GM18909 (cell line): ENCODE results near the gene DDAH1.
"Not testable (repeated sequence)": the region's sequence is repeated elsewhere in the genome, so short reads cannot be mapped to it uniquely, and the experiment has no call there.

Source experiments
- ATAC-seq: cut with Tn5 transposase; IDR thresholded peaks from one replicate; pipeline ENCODE4 v1.9.1; 2021; ENCODE audit warnings: mild to moderate bottlenecking; ENCODE audit not compliant: unreplicated experiment, poor library complexity

The DDAH1 gene

GRCh38 chr1:85465099-85465785 lies at the start of gene DDAH1:
Gene DDAH1 (minus strand): TSS chr1:85465159. CDS start chr1:85465045, 114 bp downstream.
- ATAC-seq: peak; percentile 55

DNA sequence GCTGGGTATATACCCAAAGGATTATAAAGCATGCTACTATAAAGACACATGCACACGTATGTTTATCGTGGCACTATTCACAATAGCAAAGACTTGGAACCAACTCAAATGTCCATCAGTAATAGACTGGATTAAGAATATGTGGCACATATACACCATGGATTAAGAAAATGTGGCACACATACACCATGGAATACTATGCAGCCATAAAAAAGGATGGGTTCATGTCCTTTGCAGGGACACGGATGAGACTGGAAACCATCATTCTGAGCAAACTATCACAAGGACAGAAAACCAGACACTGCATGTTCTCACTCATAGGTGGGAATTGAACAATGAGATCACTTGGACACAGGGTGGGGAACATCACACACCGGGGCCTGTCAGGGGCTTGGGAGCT lies 49.0 kb upstream of the DDAH1 start:
- not testable (repeated sequence) for ATAC-seq

- ATAC-seq: no peak
These were observed 39.5 kb upstream of the DDAH1 start for GRCh38 chr1:85504417-85504816.

DNA sequence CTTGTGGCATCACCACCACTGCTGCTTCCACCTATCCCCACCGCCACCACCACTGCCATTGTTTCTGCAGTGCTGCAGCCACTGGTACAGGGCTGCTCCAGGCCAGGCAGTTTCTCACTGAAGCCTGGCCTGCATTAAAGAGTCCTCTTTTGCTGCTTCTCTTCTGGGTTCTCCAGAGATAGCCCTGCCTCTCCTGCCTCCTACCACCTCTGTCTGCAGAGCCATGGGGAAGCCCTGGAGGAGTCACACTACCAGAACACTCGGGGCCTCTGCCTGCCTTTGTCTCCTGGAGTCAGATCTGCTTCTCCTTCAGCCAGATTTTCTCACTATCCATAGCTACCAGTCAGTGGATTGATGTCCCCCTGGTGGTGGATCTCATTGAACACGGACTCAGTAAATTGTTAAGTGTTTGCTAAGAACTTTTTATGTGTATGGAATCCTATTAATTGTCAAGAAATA lies 37.7 kb upstream of the DDAH1 start:
- no peak for ATAC-seq

DNA sequence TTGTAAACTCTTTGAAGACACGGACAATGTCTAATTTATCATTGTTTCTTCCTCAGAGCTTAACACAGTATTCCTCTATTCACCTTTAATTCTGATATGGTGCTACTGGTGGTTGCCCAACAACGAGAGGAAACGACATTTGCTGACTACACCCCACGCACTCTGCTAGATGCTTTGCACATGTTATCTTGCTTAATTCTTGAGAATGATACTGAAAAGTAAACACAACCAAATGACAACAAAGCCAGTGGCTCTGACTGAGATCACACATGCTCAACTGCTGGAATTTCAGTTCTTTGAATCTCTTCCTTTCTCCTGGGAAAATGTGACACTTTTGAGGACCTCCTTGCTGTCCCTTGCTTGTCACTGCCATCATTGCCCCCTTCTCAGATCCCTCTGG lies 37.2 kb upstream of the DDAH1 start:
- no peak for ATAC-seq

GRCh38 chr1:85501355-85501898 lies 36.5 kb upstream of the DDAH1 start:
- ATAC-seq: no peak

DNA sequence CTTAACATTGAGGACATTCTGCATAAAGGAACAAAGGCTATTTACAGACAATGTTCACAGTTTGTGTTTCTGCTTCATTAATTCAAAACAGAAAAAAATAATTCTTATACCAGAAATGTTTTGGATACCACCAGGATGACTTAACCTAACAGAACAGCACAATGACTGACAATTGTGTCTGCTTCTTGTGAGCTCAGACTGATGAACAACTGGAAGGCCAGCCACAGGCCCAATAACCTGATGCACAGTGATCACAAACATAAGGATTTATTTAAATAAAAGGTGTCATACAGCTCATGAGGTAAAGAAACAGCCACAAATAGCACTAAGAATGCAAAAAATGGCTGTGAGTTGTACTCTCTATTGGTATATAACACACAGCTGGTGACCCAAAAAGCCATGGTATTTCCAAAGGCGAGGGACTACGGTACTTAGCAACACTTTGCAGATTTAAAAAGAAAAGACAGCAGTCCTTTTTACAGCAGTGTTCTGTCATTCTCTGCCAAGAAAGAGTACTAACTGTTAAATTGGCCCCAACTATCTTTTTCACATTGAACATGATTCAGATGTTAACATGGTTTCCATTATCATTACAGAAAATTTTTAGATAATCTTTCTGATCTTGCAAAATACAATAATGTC lies 32.1 kb upstream of the DDAH1 start:
- no peak for ATAC-seq

DNA sequence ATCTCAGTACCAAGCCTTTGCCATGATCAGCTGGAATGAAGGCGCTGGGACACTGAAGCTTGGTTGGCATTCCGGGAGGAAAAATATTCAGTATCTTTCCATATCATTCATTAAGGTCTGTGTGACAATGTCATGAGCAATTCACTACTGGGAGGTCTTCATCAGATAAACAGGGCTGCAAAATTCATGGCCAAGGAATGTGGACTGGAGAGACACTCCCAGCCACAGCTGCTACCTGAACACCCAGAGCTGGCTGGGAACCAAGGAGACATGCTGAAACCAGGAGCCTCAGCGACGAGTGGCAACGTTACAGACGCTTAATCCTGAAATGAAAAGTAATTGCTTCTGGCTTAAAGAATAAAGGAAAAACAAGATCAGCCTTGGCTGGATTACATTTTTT lies 30.6 kb upstream of the DDAH1 start:
- ATAC-seq: no peak

GRCh38 chr1:85494904-85495266 lies 29.9 kb upstream of the DDAH1 start:
- no peak for ATAC-seq

- no peak for ATAC-seq
These were observed 29.3 kb upstream of the DDAH1 start for GRCh38 chr1:85494074-85494903.

- no peak for ATAC-seq
These were observed 25.5 kb upstream of the DDAH1 start for GRCh38 chr1:85490270-85490985.

GRCh38 chr1:85488126-85488525 lies 23.2 kb upstream of the DDAH1 start:
- ATAC-seq: no peak

GRCh38 chr1:85485516-85485915 lies 20.6 kb upstream of the DDAH1 start:
- ATAC-seq: no peak

- ATAC-seq: no peak
These were observed 19.8 kb upstream of the DDAH1 start for GRCh38 chr1:85484716-85485115.

GRCh38 chr1:85484264-85484663 lies 19.3 kb upstream of the DDAH1 start:
- ATAC-seq: no peak

DNA sequence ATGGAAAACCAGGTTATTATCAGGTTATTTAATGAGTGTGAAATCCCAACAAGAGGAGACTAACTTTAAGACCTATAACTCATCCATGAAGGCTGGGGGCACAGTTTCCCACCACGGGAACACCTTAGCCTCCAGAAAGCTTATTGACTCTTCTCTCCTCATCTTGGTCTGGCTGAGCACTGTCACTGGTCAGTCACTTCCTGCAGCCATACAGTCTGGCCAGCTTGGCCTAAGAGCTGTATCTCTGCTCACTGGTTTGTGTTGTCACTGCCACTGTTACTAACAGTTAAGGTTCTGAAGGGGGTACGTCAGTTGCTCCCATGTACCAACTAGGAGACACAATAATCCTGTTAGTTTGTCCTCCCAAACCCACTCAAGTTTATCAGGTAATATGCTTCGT lies 16.7 kb upstream of the DDAH1 start:
- ATAC-seq: no peak

DNA sequence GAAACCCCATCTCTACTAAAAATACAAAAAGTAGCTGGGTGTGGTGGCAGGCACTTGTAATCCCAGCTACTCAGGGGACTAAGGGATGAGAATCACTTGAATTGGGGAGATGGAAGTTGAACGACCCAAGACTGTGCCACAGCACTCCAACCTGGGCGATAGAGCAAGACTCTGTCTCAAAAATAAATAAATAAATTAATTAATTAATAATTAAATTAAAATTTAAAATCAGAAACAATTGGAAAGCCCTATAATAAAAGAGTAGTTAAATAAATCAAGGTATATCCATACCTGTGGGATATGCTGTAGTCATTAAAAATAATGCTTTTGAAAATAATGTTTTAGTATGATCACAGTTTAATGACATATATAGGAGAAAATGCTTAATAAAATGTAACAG lies 15.6 kb upstream of the DDAH1 start:
- ATAC-seq: no peak

GRCh38 chr1:85479491-85479890 lies 14.5 kb upstream of the DDAH1 start:
- ATAC-seq: no peak

DNA sequence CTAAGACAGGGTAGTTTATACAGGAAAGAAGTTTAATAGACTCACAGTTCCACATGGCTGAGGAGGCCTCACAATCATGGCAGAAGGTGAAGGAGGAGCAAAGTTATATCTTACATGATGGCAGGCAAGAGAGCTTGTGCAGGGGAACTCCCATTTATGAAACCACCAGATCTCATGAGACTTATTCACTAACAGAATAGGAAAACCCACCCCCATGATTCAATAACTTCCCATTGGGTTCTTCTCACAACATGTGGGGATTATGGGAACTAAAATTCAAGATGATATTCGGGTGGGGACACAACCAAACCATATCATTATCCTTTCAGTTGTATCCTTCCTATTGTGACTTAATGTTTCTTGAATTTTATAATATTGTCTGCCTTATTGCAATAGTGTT lies 13.4 kb upstream of the DDAH1 start:
- no peak for ATAC-seq

DNA sequence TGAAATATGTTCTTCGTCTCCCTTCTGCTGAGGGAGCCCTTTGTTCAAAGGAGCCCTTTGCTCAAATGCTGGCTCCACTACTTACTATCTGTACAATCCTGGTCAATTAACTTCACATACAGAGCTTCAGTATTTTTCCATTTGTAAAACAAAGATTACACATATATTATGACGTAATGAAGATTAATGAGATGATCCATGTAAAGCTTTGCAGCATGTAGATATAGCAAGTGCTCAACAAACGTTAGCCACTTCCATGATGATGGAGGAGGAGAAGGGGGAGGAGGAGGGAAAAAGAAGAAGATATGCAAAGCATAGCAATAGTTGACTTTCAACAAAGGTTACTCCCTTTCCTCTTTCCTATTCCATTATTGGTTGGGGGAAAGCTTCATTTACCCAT lies 10.1 kb upstream of the DDAH1 start:
- no peak for ATAC-seq
